CD4-positive, CD25-positive, alpha-beta regulatory T cell (primary cell): Measurements from ENCODE around the gene LRRC8C. TPM values are rescaled to one million over a fixed set of nuclear protein-coding genes. Genes with fewer than 3 reads are reported as not detected.
"Not testable (repeated sequence)": the region's sequence is repeated elsewhere in the genome, so short reads cannot be mapped to it uniquely, and the experiment has no call there.

Experiments used
- ATAC-seq, 2 donors: fragments of 150-1000 bp; cut with Tn5 transposase; one replicate each; pipeline ENCODE4 v1.10.0; 2021; ENCODE audit warnings: low read depth in 2 of 2, moderate number of reproducible peaks in 2 of 2, moderate library complexity in 1 of 2
- DNase-seq, 3 donors: peaks; one replicate each; pipeline versions ENCODE4 v3.0.0 to v3.0.0-alpha.2; 2012 to 2022; ENCODE audit warnings: mixed read lengths in 1 of 3
- H3K27ac ChIP-seq: one replicate; pipeline ENCODE4 v1.7.0; 2013; ENCODE audit warnings: mild to moderate bottlenecking, low read length; ENCODE audit not compliant: insufficient read depth, poor library complexity, severe bottlenecking
- H3K27me3 ChIP-seq: one replicate; pipeline ENCODE4 v1.7.0; 2013; ENCODE audit warnings: low read length; ENCODE audit not compliant: control insufficient read depth, insufficient read depth
- H3K36me3 ChIP-seq: one replicate; pipeline ENCODE4 v1.7.0; 2013; ENCODE audit warnings: mild to moderate bottlenecking, low read length, moderate library complexity; ENCODE audit not compliant: control insufficient read depth, insufficient read depth
- H3K4me1 ChIP-seq: 2 replicates; pipeline ENCODE4 v1.7.0; 2013; ENCODE audit warnings: mild to moderate bottlenecking, low read length; ENCODE audit not compliant: insufficient read depth, control insufficient read depth, poor library complexity, severe bottlenecking
- H3K4me3 ChIP-seq: one replicate; pipeline ENCODE4 v1.7.0; 2013; ENCODE audit warnings: low read depth, mild to moderate bottlenecking, low read length, moderate library complexity
- H3K9me3 ChIP-seq, 2 experiments: 1 replicate in 1 of 2; 2 replicates in 1 of 2; pipeline ENCODE4 v1.7.0; 2013; ENCODE audit warnings: low read length in 2 of 2, mild to moderate bottlenecking in 1 of 2, moderate library complexity in 1 of 2; ENCODE audit not compliant: control insufficient read depth in 2 of 2
- H3K27ac Mint-ChIP-seq, 3 donors: one replicate each; pipeline ENCODE4 v1.8.0; 2020 to 2022; ENCODE audit warnings: mild to moderate bottlenecking in 3 of 3, mixed read lengths in 3 of 3, moderate library complexity in 2 of 3
- H3K27me3 Mint-ChIP-seq: one replicate; pipeline ENCODE4 v1.8.0; 2022; ENCODE audit warnings: mild to moderate bottlenecking, mixed read lengths
- H3K36me3 Mint-ChIP-seq: one replicate; pipeline ENCODE4 v1.8.0; 2020; ENCODE audit warnings: mixed read lengths
- H3K4me1 Mint-ChIP-seq, 4 donors: one replicate each; pipeline ENCODE4 v1.8.0; 2020 to 2022; ENCODE audit warnings: mixed read lengths in 4 of 4, mild to moderate bottlenecking in 1 of 4
- H3K4me3 Mint-ChIP-seq, 4 donors: one replicate each; pipeline ENCODE4 v1.8.0; 2020 to 2022; ENCODE audit warnings: mild to moderate bottlenecking in 4 of 4, mixed read lengths in 4 of 4, moderate library complexity in 3 of 4
- H3K9me3 Mint-ChIP-seq, 7 donors: one replicate each; pipeline ENCODE4 v1.8.0; 2020 to 2022; ENCODE audit warnings: mixed read lengths in 7 of 7, mild to moderate bottlenecking in 3 of 7, moderate library complexity in 2 of 7
- polyA plus RNA-seq, 4 donors: library from polyadenylated mRNA; unstranded; fragments of 300-500 nt; fragmentation: Illumina TruSeq; gene quantifications; one replicate each; pipeline ENCODE4 v1.2.3, GENCODE V29; 2021
- total RNA-seq: library from RNA; stranded (reverse); gene quantifications from one replicate; pipeline ENCODE4 v1.2.3, GENCODE V29; 2022

LRRC8C gene
- total and polyA plus RNA-seq, 5 donors from 2014 or later = 22.8 to 70.4 (median 24.9) TPM

GRCh38 chr1:89629600-89629999 lies 3.3 kb upstream of the LRRC8C start:
- not testable (repeated sequence) for ATAC-seq, H3K9me3 ChIP-seq, H3K36me3 ChIP-seq, DNase-seq, H3K27me3 ChIP-seq, H3K27me3 Mint-ChIP-seq, H3K9me3 Mint-ChIP-seq
- Histone ChIP-seq H3K4me3 (peak overlapping the region; percentile 61), H3K4me1 (peaks cover 62% of the 10 kb centered on the region), H3K27ac (peak overlapping the region; percentile 94)
- Mint-ChIP-seq H3K36me3 (peaks cover 17% of the 10 kb centered on the region), H3K4me3 (peak overlapping the region; percentile 46 to 100 (median 77)), H3K27ac (peak overlapping the region; percentile 68 to 96 (median 95)), H3K4me1 (peaks cover 40 to 76% (median 62%) of the 10 kb centered on the region in 4 donors)

- Histone ChIP-seq H3K36me3 (no peaks in the 10 kb centered on the region), H3K27ac (peak overlapping the region; percentile 94), H3K4me1 (peaks cover 66% of the 10 kb centered on the region), H3K9me3 (no peaks in the 10 kb centered on the region), H3K27me3 (no peaks in the 10 kb centered on the region), H3K4me3 (peak overlapping the region; percentile 81)
- DNase-seq (no peak), ATAC-seq (no peak)
- Mint-ChIP-seq H3K4me3 (peak overlapping the region; percentile 46 to 100 (median 92)), H3K9me3 (no peaks in the 10 kb centered on the region), H3K27me3 (no peaks in the 10 kb centered on the region), H3K36me3 (peaks cover 13% of the 10 kb centered on the region), H3K27ac (peak overlapping the region; percentile 37 to 95 (median 39)), H3K4me1 (peaks cover 40 to 73% (median 63%) of the 10 kb centered on the region in 4 donors)
Measured at GRCh38 chr1:89630048-89630447, 2.9 kb upstream of the LRRC8C start.

- no peaks in the 10 kb centered on the region for H3K36me3 ChIP-seq
- H3K27me3 ChIP-seq = no peaks in the 10 kb centered on the region
- no peak for ATAC-seq
- no peak for DNase-seq
- Mint-ChIP-seq H3K4me3 (peak overlapping the region; percentile 89 to 100 (median 96)), H3K9me3 (no peaks in the 10 kb centered on the region), H3K27ac (peak overlapping the region; percentile 95 to 99 (median 97)), H3K27me3 (no peaks in the 10 kb centered on the region), H3K4me1 (peaks cover 47 to 73% (median 62%) of the 10 kb centered on the region in 4 donors), H3K36me3 (peaks cover 10% of the 10 kb centered on the region)
- H3K4me1 ChIP-seq = peaks cover 76% of the 10 kb centered on the region
- no peaks in the 10 kb centered on the region for H3K9me3 ChIP-seq
- H3K27ac ChIP-seq = peak overlapping the region; percentile 94
- H3K4me3 ChIP-seq = peak overlapping the region; percentile 81
Measured at GRCh38 chr1:89631816-89632656, 884 bp upstream of the LRRC8C start.

- peaks cover 14% of the 10 kb centered on the region for H3K36me3 Mint-ChIP-seq
- Histone ChIP-seq H3K27me3 (no peaks in the 10 kb centered on the region), H3K27ac (peak overlapping the region; percentile 94), H3K36me3 (peaks cover 4% of the 10 kb centered on the region), H3K4me3 (peak overlapping the region; percentile 99), H3K4me1 (peaks cover 75% of the 10 kb centered on the region), H3K9me3 (no peaks in the 10 kb centered on the region)
- peak; percentile 55 to 80 (median 64) for DNase-seq
- peak overlapping the region; percentile 96 to 98 (median 98) for H3K4me3 Mint-ChIP-seq
- no peaks in the 10 kb centered on the region for H3K9me3 Mint-ChIP-seq
- H3K27ac Mint-ChIP-seq = peak overlapping the region; percentile 92 to 98 (median 96)
- no peaks in the 10 kb centered on the region for H3K27me3 Mint-ChIP-seq
- H3K4me1 Mint-ChIP-seq = peaks cover 48 to 73% (median 63%) of the 10 kb centered on the region in 4 donors
- peak; percentile 35 for ATAC-seq
Measured at GRCh38 chr1:89633248-89633799, 404 bp downstream of the LRRC8C start.

- peak in 2 of 3 donors; percentile 33 to 47 for DNase-seq
- ATAC-seq = no peak
- peak overlapping the region; percentile 92 to 98 (median 96) for H3K27ac Mint-ChIP-seq
- H3K9me3 ChIP-seq = no peaks in the 10 kb centered on the region
- H3K36me3 ChIP-seq = peaks cover 4% of the 10 kb centered on the region
- H3K27me3 Mint-ChIP-seq = no peaks in the 10 kb centered on the region
- H3K9me3 Mint-ChIP-seq = no peaks in the 10 kb centered on the region
- H3K4me3 ChIP-seq = peak overlapping the region; percentile 99
- H3K36me3 Mint-ChIP-seq = peaks cover 8% of the 10 kb centered on the region
- H3K4me1 ChIP-seq = peaks cover 74% of the 10 kb centered on the region
- peak overlapping the region; percentile 94 for H3K27ac ChIP-seq
- peaks cover 43 to 71% (median 57%) of the 10 kb centered on the region in 4 donors for H3K4me1 Mint-ChIP-seq
- H3K4me3 Mint-ChIP-seq = peak overlapping the region; percentile 96 to 98 (median 98)
- no peaks in the 10 kb centered on the region for H3K27me3 ChIP-seq
Measured at GRCh38 chr1:89633800-89634625, 1.1 kb downstream of the LRRC8C start.

GRCh38 chr1:89635825-89636815 lies 3.2 kb downstream of the LRRC8C start:
- Mint-ChIP-seq H3K4me1 (peaks cover 43 to 70% (median 56%) of the 10 kb centered on the region in 4 donors), H3K27me3 (no peaks in the 10 kb centered on the region), H3K36me3 (peaks cover 5% of the 10 kb centered on the region), H3K27ac (peak overlapping the region; percentile 44 to 86 (median 71)), H3K4me3 (peak overlapping the region; percentile 81 to 98 (median 93)), H3K9me3 (no peaks in the 10 kb centered on the region)
- peak overlapping the region; percentile 94 for H3K27ac ChIP-seq
- H3K4me3 ChIP-seq = peak overlapping the region; percentile 99
- no peak for DNase-seq
- H3K27me3 ChIP-seq = no peaks in the 10 kb centered on the region
- H3K36me3 ChIP-seq = peaks cover 4% of the 10 kb centered on the region
- H3K9me3 ChIP-seq = no peaks in the 10 kb centered on the region
- H3K4me1 ChIP-seq = peaks cover 72% of the 10 kb centered on the region
- peak; percentile 21 to 27 for ATAC-seq
